CD4-positive, CD25-positive, alpha-beta regulatory T cell (primary cell): ENCODE measurements around the gene ITGA8. TPM values are rescaled to one million over a fixed set of nuclear protein-coding genes. Genes with fewer than 3 reads are reported as not detected.

Source experiments
- ATAC-seq, 2 donors: fragments of 150-1000 bp; cut with Tn5 transposase; one replicate each; pipeline ENCODE4 v1.10.0; 2021; ENCODE audit warnings: low read depth in 2 of 2, moderate number of reproducible peaks in 2 of 2, moderate library complexity in 1 of 2
- DNase-seq, 3 donors: peaks; one replicate each; pipeline versions ENCODE4 v3.0.0 to v3.0.0-alpha.2; 2012 to 2022; ENCODE audit warnings: mixed read lengths in 1 of 3
- H3K27ac ChIP-seq: one replicate; pipeline ENCODE4 v1.7.0; 2013; ENCODE audit warnings: mild to moderate bottlenecking, low read length; ENCODE audit not compliant: insufficient read depth, poor library complexity, severe bottlenecking
- H3K27me3 ChIP-seq: one replicate; pipeline ENCODE4 v1.7.0; 2013; ENCODE audit warnings: low read length; ENCODE audit not compliant: control insufficient read depth, insufficient read depth
- H3K36me3 ChIP-seq: one replicate; pipeline ENCODE4 v1.7.0; 2013; ENCODE audit warnings: mild to moderate bottlenecking, low read length, moderate library complexity; ENCODE audit not compliant: control insufficient read depth, insufficient read depth
- H3K4me1 ChIP-seq: 2 replicates; pipeline ENCODE4 v1.7.0; 2013; ENCODE audit warnings: mild to moderate bottlenecking, low read length; ENCODE audit not compliant: insufficient read depth, control insufficient read depth, poor library complexity, severe bottlenecking
- H3K4me3 ChIP-seq: one replicate; pipeline ENCODE4 v1.7.0; 2013; ENCODE audit warnings: low read depth, mild to moderate bottlenecking, low read length, moderate library complexity
- H3K9me3 ChIP-seq, 2 experiments: 1 replicate in 1 of 2; 2 replicates in 1 of 2; pipeline ENCODE4 v1.7.0; 2013; ENCODE audit warnings: low read length in 2 of 2, mild to moderate bottlenecking in 1 of 2, moderate library complexity in 1 of 2; ENCODE audit not compliant: control insufficient read depth in 2 of 2
- H3K27ac Mint-ChIP-seq, 3 donors: one replicate each; pipeline ENCODE4 v1.8.0; 2020 to 2022; ENCODE audit warnings: mild to moderate bottlenecking in 3 of 3, mixed read lengths in 3 of 3, moderate library complexity in 2 of 3
- H3K27me3 Mint-ChIP-seq: one replicate; pipeline ENCODE4 v1.8.0; 2022; ENCODE audit warnings: mild to moderate bottlenecking, mixed read lengths
- H3K36me3 Mint-ChIP-seq: one replicate; pipeline ENCODE4 v1.8.0; 2020; ENCODE audit warnings: mixed read lengths
- H3K4me1 Mint-ChIP-seq, 4 donors: one replicate each; pipeline ENCODE4 v1.8.0; 2020 to 2022; ENCODE audit warnings: mixed read lengths in 4 of 4, mild to moderate bottlenecking in 1 of 4
- H3K4me3 Mint-ChIP-seq, 4 donors: one replicate each; pipeline ENCODE4 v1.8.0; 2020 to 2022; ENCODE audit warnings: mild to moderate bottlenecking in 4 of 4, mixed read lengths in 4 of 4, moderate library complexity in 3 of 4
- H3K9me3 Mint-ChIP-seq, 7 donors: one replicate each; pipeline ENCODE4 v1.8.0; 2020 to 2022; ENCODE audit warnings: mixed read lengths in 7 of 7, mild to moderate bottlenecking in 3 of 7, moderate library complexity in 2 of 7
- polyA plus RNA-seq, 4 donors: library from polyadenylated mRNA; unstranded; fragments of 300-500 nt; fragmentation: Illumina TruSeq; gene quantifications; one replicate each; pipeline ENCODE4 v1.2.3, GENCODE V29; 2021
- total RNA-seq: library from RNA; stranded (reverse); gene quantifications from one replicate; pipeline ENCODE4 v1.2.3, GENCODE V29; 2022

The ITGA8 gene
- total and polyA plus RNA-seq, 5 donors from 2014 or later: not detected

DNA sequence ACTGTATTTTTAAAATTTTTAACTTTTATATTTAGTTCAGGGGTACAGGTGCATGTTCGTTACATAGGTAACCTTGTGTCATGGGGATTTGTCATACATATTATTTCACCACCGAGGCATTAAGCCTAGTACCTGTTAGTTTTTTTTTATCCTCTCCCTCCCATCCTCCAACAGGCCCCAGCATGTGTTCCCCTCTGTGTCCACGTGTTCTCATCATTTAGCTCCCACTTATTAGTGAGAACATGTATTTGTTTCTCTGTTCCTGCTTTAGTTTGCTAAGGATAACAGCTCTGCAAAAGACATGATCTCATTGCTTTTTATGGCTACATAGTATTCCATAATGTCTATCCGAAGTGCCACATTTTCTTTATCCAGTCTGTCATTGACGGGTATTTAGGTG is 22.4 kb upstream of the ITGA8 start:
- Mint-ChIP-seq H3K27me3 (peaks cover 6% of the 10 kb centered on the region), H3K27ac (no peak overlapping the region), H3K4me3 (no peak overlapping the region), H3K9me3 (peaks cover 0 to 4% (median 0%) of the 10 kb centered on the region in 7 donors), H3K4me1 (no peaks in the 10 kb centered on the region), H3K36me3 (no peaks in the 10 kb centered on the region)
- no peak for DNase-seq
- Histone ChIP-seq H3K27ac (no peak overlapping the region), H3K9me3 (no peaks in the 10 kb centered on the region), H3K27me3 (no peaks in the 10 kb centered on the region), H3K4me1 (no peaks in the 10 kb centered on the region), H3K36me3 (no peaks in the 10 kb centered on the region), H3K4me3 (no peak overlapping the region)
- no peak for ATAC-seq

DNA sequence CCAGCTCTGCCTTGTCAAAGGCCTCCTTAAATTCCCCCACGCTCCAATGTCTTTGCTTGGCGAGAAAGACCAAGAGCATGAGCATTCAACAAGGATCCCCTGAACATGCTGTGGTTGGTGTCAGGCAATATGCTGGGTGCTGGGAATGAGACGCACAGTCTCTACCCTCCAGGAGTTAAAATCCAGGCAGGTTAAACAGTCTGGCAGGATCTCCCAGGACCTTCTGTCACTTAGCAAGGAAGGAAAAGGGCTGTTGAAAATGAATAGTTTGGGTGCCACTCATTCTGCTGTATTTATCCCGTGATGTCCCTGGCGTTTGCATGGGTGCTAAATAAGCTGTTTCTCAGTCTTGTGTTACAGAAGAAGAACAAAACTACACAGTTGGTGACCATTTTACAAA is 21.9 kb upstream of the ITGA8 start:
- Mint-ChIP-seq H3K4me3 (no peak overlapping the region), H3K27me3 (peaks cover 4% of the 10 kb centered on the region), H3K4me1 (no peaks in the 10 kb centered on the region), H3K36me3 (no peaks in the 10 kb centered on the region), H3K27ac (no peak overlapping the region), H3K9me3 (peaks cover 0 to 4% (median 0%) of the 10 kb centered on the region in 7 donors)
- Histone ChIP-seq H3K36me3 (no peaks in the 10 kb centered on the region), H3K27ac (no peak overlapping the region), H3K4me1 (no peaks in the 10 kb centered on the region), H3K4me3 (no peak overlapping the region), H3K27me3 (no peaks in the 10 kb centered on the region), H3K9me3 (no peaks in the 10 kb centered on the region)
- DNase-seq (no peak), ATAC-seq (no peak)

DNA sequence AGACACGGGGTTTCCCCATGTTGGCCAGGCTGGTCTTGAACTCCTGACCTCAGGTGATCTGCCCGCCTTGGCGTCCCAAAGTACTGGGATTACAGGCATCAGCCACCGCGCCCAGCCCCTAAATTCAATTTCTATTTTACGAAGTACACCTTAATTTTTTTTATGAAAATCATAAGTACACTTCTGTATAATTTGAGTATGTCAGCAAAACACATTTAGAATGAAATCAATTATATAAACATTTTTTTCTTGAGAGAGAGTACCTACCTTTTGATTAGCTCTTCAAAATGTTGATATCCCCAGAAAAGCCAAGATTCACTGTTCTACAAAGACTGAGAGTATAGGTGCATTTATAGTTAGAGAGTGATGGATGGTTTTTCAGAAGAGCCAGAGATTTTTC is 20.5 kb upstream of the ITGA8 start:
- Histone ChIP-seq H3K4me3 (no peak overlapping the region), H3K4me1 (no peaks in the 10 kb centered on the region), H3K36me3 (no peaks in the 10 kb centered on the region), H3K27ac (no peak overlapping the region), H3K9me3 (no peaks in the 10 kb centered on the region), H3K27me3 (no peaks in the 10 kb centered on the region)
- H3K27me3 Mint-ChIP-seq: peaks cover 10% of the 10 kb centered on the region
- no peak overlapping the region for H3K4me3 Mint-ChIP-seq
- no peaks in the 10 kb centered on the region for H3K4me1 Mint-ChIP-seq
- H3K27ac Mint-ChIP-seq: no peak overlapping the region
- H3K9me3 Mint-ChIP-seq: peaks cover 0 to 9% (median 0%) of the 10 kb centered on the region in 7 donors
- DNase-seq (no peak), ATAC-seq (no peak)
- no peaks in the 10 kb centered on the region for H3K36me3 Mint-ChIP-seq

DNA sequence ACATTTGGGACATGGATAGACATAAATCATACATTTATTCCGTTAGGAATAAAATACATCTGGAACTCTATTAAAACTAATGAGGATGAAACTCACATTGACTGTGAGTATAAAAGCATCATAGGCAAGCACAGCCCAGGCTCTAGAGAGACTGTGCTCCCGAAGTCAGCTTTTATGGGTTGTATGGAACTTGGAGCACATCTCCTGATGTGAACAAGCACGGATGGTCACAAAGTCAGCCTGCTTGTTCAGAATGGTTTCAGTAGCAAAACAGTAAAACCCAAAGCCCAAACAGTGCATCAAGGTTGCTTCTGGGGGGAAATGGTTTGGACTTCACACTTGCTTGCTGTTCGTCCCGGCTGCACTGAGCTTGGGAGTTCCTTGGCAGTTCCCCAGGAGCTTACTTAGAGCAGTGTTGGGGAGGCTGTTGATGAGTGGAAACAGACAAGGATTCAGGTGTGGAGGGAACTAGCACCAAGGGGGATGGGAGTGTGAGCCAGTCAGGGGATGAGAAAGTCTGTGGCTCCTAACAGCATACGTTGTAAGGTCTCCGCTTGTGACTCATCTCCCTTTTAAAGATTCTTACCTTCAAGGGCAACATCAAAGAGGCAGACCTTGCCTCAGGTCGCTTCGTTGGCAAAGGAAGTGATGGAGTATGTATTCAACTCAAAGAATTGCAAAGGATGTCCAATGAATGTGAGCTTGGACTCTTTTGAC is 19.7 kb upstream of the ITGA8 start:
- Histone ChIP-seq H3K27me3 (no peaks in the 10 kb centered on the region), H3K4me3 (no peak overlapping the region), H3K9me3 (no peaks in the 10 kb centered on the region), H3K27ac (no peak overlapping the region), H3K36me3 (no peaks in the 10 kb centered on the region), H3K4me1 (no peaks in the 10 kb centered on the region)
- H3K9me3 Mint-ChIP-seq: peaks cover 0 to 9% (median 0%) of the 10 kb centered on the region in 7 donors
- H3K27ac Mint-ChIP-seq: no peak overlapping the region
- ATAC-seq (no peak), DNase-seq (no peak)
- peaks cover 10% of the 10 kb centered on the region for H3K27me3 Mint-ChIP-seq
- H3K4me3 Mint-ChIP-seq: no peak overlapping the region
- H3K36me3 Mint-ChIP-seq: no peaks in the 10 kb centered on the region
- no peaks in the 10 kb centered on the region for H3K4me1 Mint-ChIP-seq

DNA sequence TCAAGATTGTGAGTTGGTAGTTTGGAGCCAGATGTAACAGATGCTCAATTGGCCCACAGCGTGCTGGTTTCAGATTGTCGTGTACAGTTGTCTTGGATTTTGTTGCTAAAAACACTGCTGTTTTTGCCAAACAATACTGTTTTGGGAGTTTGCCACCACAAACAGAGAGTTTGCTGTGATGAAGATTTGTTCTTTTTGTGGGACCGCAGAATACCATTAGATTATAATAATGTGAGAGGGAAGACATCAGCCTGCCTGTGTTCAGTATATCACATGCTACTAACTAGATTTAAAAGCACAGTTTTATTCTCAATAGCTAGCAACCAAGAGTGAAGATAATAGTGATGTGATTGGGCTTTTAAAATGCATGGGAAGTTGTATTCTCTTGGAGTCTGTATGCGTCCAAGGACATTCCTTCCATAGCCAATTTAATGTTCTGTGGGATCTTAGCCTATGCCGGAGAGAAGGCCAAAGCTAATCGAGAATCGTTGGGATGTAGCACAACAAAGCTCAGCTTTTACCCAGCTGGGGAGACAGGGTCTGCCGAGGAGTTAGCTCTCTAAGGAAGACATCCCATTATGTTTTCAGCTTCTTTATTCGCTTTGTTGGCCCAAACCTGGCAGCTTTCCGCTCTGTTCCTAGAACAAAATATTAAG is 18.7 kb upstream of the ITGA8 start:
- H3K27me3 Mint-ChIP-seq: peaks cover 10% of the 10 kb centered on the region
- H3K9me3 Mint-ChIP-seq: peaks cover 0 to 9% (median 1%) of the 10 kb centered on the region in 7 donors
- Histone ChIP-seq H3K9me3 (no peaks in the 10 kb centered on the region), H3K4me3 (no peak overlapping the region), H3K27me3 (no peaks in the 10 kb centered on the region), H3K36me3 (no peaks in the 10 kb centered on the region), H3K4me1 (no peaks in the 10 kb centered on the region), H3K27ac (no peak overlapping the region)
- H3K4me1 Mint-ChIP-seq: no peaks in the 10 kb centered on the region
- H3K36me3 Mint-ChIP-seq: no peaks in the 10 kb centered on the region
- DNase-seq (no peak), ATAC-seq (no peak)
- no peak overlapping the region for H3K4me3 Mint-ChIP-seq
- no peak overlapping the region for H3K27ac Mint-ChIP-seq

DNA sequence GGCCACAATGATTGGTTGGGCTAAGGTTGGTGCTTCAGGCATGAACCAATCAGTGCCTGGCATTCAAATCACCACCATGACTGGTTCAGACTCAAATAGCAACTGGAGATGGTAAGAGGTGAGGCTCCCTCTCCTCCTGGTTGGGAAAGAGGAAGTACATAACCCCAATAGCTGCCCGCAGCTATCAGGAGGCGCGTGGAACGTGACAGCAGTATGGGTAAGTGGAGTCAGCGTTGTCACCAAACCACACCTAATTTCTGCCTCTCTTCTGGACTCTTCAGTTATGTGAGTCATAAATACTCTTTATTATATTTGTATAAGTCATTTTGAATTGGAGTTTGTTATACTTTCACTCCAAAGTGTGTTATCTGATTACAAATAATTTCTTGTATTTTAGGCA is 17.9 kb upstream of the ITGA8 start:
- no peaks in the 10 kb centered on the region for H3K4me1 ChIP-seq
- H3K4me3 ChIP-seq: no peak overlapping the region
- no peaks in the 10 kb centered on the region for H3K9me3 ChIP-seq
- H3K27ac Mint-ChIP-seq: no peak overlapping the region
- H3K36me3 Mint-ChIP-seq: no peaks in the 10 kb centered on the region
- peaks cover 0 to 9% (median 1%) of the 10 kb centered on the region in 7 donors for H3K9me3 Mint-ChIP-seq
- peaks cover 10% of the 10 kb centered on the region for H3K27me3 Mint-ChIP-seq
- no peaks in the 10 kb centered on the region for H3K27me3 ChIP-seq
- ATAC-seq: no peak
- no peak overlapping the region for H3K27ac ChIP-seq
- H3K4me3 Mint-ChIP-seq: no peak overlapping the region
- H3K36me3 ChIP-seq: no peaks in the 10 kb centered on the region
- no peak for DNase-seq
- no peaks in the 10 kb centered on the region for H3K4me1 Mint-ChIP-seq

DNA sequence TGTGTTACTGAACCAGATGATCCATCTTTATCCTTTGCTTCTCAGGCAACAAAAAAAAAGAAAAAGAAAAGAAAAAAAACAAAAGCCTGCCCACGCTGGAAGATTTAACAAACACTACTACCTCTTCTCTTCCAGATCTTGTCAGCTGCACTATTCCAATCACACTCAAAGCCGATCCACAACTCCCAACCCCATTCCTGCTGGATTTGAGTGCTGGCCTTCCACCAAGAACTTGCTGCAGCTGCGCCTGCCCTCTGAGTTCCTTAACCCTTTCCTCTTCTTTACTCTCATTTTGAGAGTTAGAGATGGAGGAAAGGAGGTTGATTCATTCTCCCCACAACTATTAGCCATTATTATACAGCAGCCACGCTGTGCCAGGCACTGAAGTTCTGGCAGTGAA is 16.0 kb upstream of the ITGA8 start:
- H3K4me3 ChIP-seq: no peak overlapping the region
- H3K4me3 Mint-ChIP-seq: no peak overlapping the region
- peaks cover 21% of the 10 kb centered on the region for H3K27me3 Mint-ChIP-seq
- H3K27ac ChIP-seq: no peak overlapping the region
- no peaks in the 10 kb centered on the region for H3K36me3 Mint-ChIP-seq
- no peaks in the 10 kb centered on the region for H3K36me3 ChIP-seq
- no peak for DNase-seq
- no peaks in the 10 kb centered on the region for H3K4me1 ChIP-seq
- ATAC-seq: no peak
- peaks cover 0 to 13% (median 1%) of the 10 kb centered on the region in 7 donors for H3K9me3 Mint-ChIP-seq
- H3K27ac Mint-ChIP-seq: no peak overlapping the region
- no peaks in the 10 kb centered on the region for H3K9me3 ChIP-seq
- no peaks in the 10 kb centered on the region for H3K4me1 Mint-ChIP-seq
- H3K27me3 ChIP-seq: peaks cover 4% of the 10 kb centered on the region

DNA sequence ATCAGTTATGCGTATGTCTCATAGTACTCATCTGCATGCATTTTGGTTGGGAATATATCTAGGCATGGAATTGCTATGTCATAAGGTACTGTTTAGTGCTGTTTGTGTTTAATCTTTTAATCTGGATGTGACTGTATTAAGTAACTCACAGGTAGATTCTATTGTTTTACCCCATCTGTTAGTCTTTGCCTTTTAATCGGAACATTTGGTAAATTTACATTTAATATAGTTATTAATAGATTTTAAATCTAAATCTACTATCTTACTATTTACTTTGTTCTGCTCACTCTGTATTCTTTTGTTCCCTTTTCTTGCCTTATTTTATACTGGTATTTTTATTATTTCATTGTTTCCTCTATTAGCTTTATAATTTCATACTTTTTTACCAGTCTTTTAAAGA is 10.6 kb upstream of the ITGA8 start:
- no peak overlapping the region for H3K4me3 Mint-ChIP-seq
- no peaks in the 10 kb centered on the region for H3K4me1 Mint-ChIP-seq
- Histone ChIP-seq H3K27ac (no peak overlapping the region), H3K9me3 (no peaks in the 10 kb centered on the region), H3K36me3 (no peaks in the 10 kb centered on the region), H3K27me3 (peaks cover 4% of the 10 kb centered on the region), H3K4me3 (no peak overlapping the region), H3K4me1 (no peaks in the 10 kb centered on the region)
- H3K27ac Mint-ChIP-seq: no peak overlapping the region
- H3K27me3 Mint-ChIP-seq: peaks cover 25% of the 10 kb centered on the region
- ATAC-seq (no peak), DNase-seq (no peak)
- H3K9me3 Mint-ChIP-seq: peaks cover 0 to 13% (median 3%) of the 10 kb centered on the region in 7 donors
- H3K36me3 Mint-ChIP-seq: no peaks in the 10 kb centered on the region
